Kidney epithelial cell (primary cell): ENCODE results near the gene NUDT5. TPM values are rescaled to one million over a fixed set of nuclear protein-coding genes. Genes with fewer than 3 reads are reported as not detected.
"Not testable (repeated sequence)": the region's sequence is repeated elsewhere in the genome, so short reads cannot be mapped to it uniquely, and the experiment has no call there.

Experiments
- DNase-seq: peaks from one replicate; pipeline ENCODE4 v3.0.0-alpha.2; 2010; ENCODE audit warnings: low read depth
- H3K27me3 ChIP-seq: 2 replicates; pipeline ENCODE4 v1.6.0; 2011; ENCODE audit warnings: low read length; ENCODE audit not compliant: control insufficient read depth, insufficient read depth
- H3K36me3 ChIP-seq: 2 replicates; pipeline ENCODE4 v1.5.1; 2011; ENCODE audit warnings: low read length; ENCODE audit not compliant: control insufficient read depth, insufficient read depth
- H3K4me3 ChIP-seq: 2 replicates; pipeline ENCODE4 v1.5.1; 2011; ENCODE audit warnings: low read depth, mild to moderate bottlenecking, control low read depth, low read length
- CTCF ChIP-seq: IDR thresholded peaks from 2 replicates; pipeline ENCODE4 v1.5.1; 2011; ENCODE audit warnings: mild to moderate bottlenecking, moderate library complexity, low read length, control low read depth, inconsistent platforms; ENCODE audit not compliant: insufficient read depth, poor library complexity, severe bottlenecking
- total RNA-seq: library from RNA; depleted of rRNA; stranded (reverse); fragments of >200 nt; gene quantifications from 2 replicates; pipeline ENCODE4 v1.2.3, GENCODE V29; 2015

NUDT5 gene
- total RNA-seq, 1 donor from 2014 or later: 77.2 TPM

- Histone ChIP-seq H3K36me3 (peaks cover 1% of the 10 kb centered on the region), H3K4me3 (no peak overlapping the region), H3K27me3 (no peaks in the 10 kb centered on the region)
- no peak for DNase-seq
- TF ChIP-seq CTCF: no peak
Measured at GRCh38 chr10:12181065-12181775, 14.5 kb downstream of the NUDT5 start.

- DNase-seq: no peak
- Histone ChIP-seq H3K27me3 (no peaks in the 10 kb centered on the region), H3K36me3 (peaks cover 1% of the 10 kb centered on the region)
Measured at GRCh38 chr10:12180221-12180974, 15.3 kb downstream of the NUDT5 start.

GRCh38 chr10:12179606-12180170 lies 16.0 kb downstream of the NUDT5 start:
- Histone ChIP-seq H3K4me3 (no peak overlapping the region), H3K36me3 (peaks cover 1% of the 10 kb centered on the region), H3K27me3 (no peaks in the 10 kb centered on the region)
- no peak for TF ChIP-seq CTCF
- DNase-seq: no peak

More at GRCh38 chr10:12180221-12180974, 15.3 kb downstream of the NUDT5 start:
- TF ChIP-seq CTCF: no peak
- H3K4me3 ChIP-seq: no peak overlapping the region

GRCh38 chr10:12177642-12178041 lies 18.0 kb downstream of the NUDT5 start:
- Histone ChIP-seq H3K36me3 (peaks cover 6% of the 10 kb centered on the region), H3K27me3 (no peaks in the 10 kb centered on the region), H3K4me3 (no peak overlapping the region)
- peak; percentile 55 for DNase-seq
- TF ChIP-seq CTCF: no peak

- H3K27me3 ChIP-seq, H3K4me3 ChIP-seq, DNase-seq, H3K36me3 ChIP-seq: not testable (repeated sequence)
Measured at GRCh38 chr10:12171512-12171911, 24.2 kb downstream of the NUDT5 start.

- Histone ChIP-seq H3K36me3 (peaks cover 1% of the 10 kb centered on the region), H3K4me3 (no peak overlapping the region), H3K27me3 (no peaks in the 10 kb centered on the region)
- no peak for DNase-seq
- TF ChIP-seq CTCF: no peak
Measured at GRCh38 chr10:12165999-12166775, 29.5 kb downstream of the NUDT5 start.
